ENCODE data around the gene ZNF497. TPM values are rescaled to one million over a fixed set of nuclear protein-coding genes. Genes with fewer than 3 reads are reported as not detected.

Gene ZNF497
- total and polyA plus RNA-seq, 2 of the 13 experiments (the other 11 are each of a cell fraction or from before 2014, with no cell fraction given) = 1.5 to 1.9 TPM

GRCh38 chr19:58408152-58409009 is 45.8 kb upstream of the ZNF497 start, which contains the start of gene ZNF584 (continued):
- TF ChIP-seq ZBTB4 (CRISPR knock-in tag; IDR thresholded peaks at IDR 0.05; ENCODE audit: borderline replicate concordance) (peak; percentile 79; the same call in 1 of the 2 replicates), ZBTB46 (CRISPR knock-in tag; IDR thresholded peaks at IDR 0.05; ENCODE audit: borderline replicate concordance) (0 out of 2 replicates have a peak, but pooled peaks have one; percentile 20), ZNF20 (CRISPR knock-in tag; IDR thresholded peaks at IDR 0.05) (0 out of 2 replicates have a peak, but pooled peaks have one; percentile 38), SNRNP70 (IDR thresholded peaks at IDR 0.05; ENCODE audit: low read depth, low read length) (no peak), NR2F2 (IDR thresholded peaks at IDR 0.05; ENCODE audit: borderline replicate concordance, low read depth) (no peak; the same call in 1 of the 2 replicates), HDAC1 (CRISPR knock-in tag; IDR thresholded peaks at IDR 0.05) (peak; percentile 93), RXRA (CRISPR knock-in tag; IDR thresholded peaks at IDR 0.05) (peak; percentile 23; the same call in 1 of the 2 replicates), RBM22 (optimal IDR thresholded peaks at IDR 0.05; ENCODE audit: low read length) (peak; percentile 49), ZSCAN29 (CRISPR knock-in tag; conservative IDR thresholded peaks at IDR 0.05) (0 out of 2 replicates have a peak, but pooled peaks have one; percentile 53), FLYWCH1 (CRISPR knock-in tag; IDR thresholded peaks at IDR 0.05) (0 out of 2 replicates have a peak, but pooled peaks have one; percentile 55), MXD1 (CRISPR knock-in tag; IDR thresholded peaks at IDR 0.05) (peak; percentile 68; the same call in 1 of the 2 replicates), ZNF556 (CRISPR knock-in tag; IDR thresholded peaks at IDR 0.05; ENCODE audit: borderline replicate concordance) (peak; percentile 54; the same call in 1 of the 2 replicates), ZNF749 (CRISPR knock-in tag; IDR thresholded peaks at IDR 0.05; ENCODE audit: borderline replicate concordance) (no peak), ZNF124 (CRISPR knock-in tag; IDR thresholded peaks at IDR 0.05) (no peak; the same call in 1 of the 2 replicates), ZEB1 (IDR thresholded peaks at IDR 0.05; ENCODE audit: insufficient replicate concordance, low read depth) (no peak), PHF20 (CRISPR knock-in tag; IDR thresholded peaks at IDR 0.05) (peak; percentile 69), MTF1 (CRISPR knock-in tag; IDR thresholded peaks at IDR 0.05) (no peak), EEA1 (CRISPR knock-in tag; IDR thresholded peaks at IDR 0.05; ENCODE audit: borderline replicate concordance) (peak; percentile 16; the same call in 1 of the 2 replicates), REPIN1 (CRISPR knock-in tag; IDR thresholded peaks at IDR 0.05; ENCODE audit: borderline replicate concordance, low read depth) (peak; percentile 54; the same call in 1 of the 2 replicates), ATF4 (CRISPR knock-in tag; IDR thresholded peaks at IDR 0.05) (no peak), NR3C1 (CRISPR knock-in tag; IDR thresholded peaks at IDR 0.05) (no peak), KDM6A (CRISPR knock-in tag; IDR thresholded peaks at IDR 0.05; ENCODE audit: low read depth) (no peak)
